Measurements from ENCODE around the gene TIMM17B.

The TIMM17B gene
- 22.4 to 35.7 reads per million in 2 donors for total RNA-seq

DNA sequence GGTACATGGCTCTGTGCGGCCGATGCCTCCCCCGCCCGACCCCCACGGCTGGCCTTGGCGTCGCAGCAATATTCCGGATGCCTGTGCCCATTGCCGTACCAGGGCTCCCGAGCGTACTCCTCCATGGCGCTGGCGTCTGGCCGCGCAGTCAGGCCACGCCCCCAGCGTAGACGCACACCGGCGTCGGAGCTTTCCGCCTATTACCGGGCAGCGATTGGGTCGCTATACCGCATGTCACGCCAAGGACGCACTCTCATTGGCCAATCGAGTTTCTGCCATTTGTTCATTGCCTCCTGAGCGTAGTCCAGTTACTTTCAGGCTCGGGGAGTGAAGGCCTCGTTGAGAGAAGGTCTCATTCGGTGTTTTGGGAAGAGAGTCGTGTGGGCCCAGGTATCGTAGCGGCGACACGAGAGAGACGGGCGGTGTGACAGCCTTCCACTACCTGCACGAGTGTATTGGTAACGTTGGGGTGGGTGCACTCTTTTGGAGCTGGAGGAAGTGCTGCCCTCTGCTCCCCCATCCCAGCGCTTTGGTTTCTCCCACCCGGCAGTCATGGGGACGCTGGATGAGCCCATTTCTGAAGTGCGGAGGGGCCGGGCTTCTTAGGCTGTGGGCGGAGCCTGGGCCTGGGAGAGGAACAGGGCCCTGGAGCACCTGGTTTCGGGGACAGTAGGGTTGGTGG, at the start of gene TIMM17B, which contains the start of gene PQBP1:
TSS of gene TIMM17B (minus strand) at position 144 of the 682 bp plus-strand sequence. CDS start at position 125, 19 bp downstream.
TSS of gene PQBP1 (plus strand) at position 306 of the 682 bp plus-strand sequence. CDS start 580 bp downstream, outside the sequence.
- DNase-seq: peak; percentile 77

DNA sequence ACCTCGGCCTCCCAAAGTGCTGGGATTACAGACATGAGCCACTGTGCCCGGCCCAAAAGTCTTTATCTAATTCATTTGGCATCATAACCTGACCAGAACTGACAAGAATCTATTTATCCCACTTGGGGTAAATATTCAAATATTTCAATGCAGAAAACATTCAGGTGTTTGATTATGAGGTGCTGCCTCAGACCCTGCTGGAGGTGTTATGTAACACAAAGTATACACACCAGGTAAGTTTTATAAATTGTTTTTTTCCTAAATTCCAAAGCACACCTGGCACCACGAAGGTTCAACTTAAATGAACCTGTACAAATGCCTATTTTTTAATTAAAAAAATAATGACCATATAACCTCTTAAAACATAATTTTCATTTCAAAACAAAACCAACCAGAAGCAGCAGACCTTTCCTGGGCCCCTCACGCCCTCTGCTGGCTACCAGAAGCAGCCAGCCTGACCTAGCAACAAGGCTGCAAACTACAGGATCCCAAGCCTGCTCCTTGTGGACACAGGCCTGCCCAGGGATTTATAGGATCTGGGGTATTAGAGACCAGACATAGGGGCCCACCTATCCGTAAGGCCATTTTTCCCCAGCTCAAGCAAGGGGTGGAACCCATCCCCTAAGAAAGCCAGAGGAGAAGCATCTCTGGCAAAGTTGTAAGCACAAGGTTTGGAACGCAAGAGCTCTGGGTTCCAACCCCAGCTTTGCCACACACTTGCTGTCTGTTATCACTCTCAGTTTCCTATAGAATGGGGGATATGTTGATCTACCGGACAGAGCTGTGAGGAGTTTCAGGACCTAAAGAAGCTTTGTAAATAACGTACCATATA, 48.2 kb upstream of the TIMM17B start:
- peak; percentile 49 for DNase-seq

DNA sequence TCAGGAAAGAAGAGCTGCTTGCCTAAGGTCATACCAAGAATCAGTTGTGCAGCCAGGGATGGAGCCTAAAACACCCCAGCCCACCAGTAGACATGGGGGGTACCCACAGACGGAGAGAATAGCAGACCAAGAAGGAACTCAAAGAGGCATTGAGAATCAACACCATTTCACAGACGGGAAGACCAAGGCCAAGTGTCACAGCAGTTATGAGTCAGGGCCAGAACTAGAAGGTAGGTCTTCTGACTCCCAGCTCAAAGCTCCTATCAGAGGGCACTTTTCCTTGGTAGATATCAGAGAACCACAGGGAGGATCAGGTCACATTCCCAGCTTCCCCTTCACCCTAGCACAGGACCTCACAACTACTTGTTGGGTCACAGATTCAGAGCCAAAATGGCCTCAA, 45.3 kb upstream of the TIMM17B start:
- no peak for DNase-seq

DNA sequence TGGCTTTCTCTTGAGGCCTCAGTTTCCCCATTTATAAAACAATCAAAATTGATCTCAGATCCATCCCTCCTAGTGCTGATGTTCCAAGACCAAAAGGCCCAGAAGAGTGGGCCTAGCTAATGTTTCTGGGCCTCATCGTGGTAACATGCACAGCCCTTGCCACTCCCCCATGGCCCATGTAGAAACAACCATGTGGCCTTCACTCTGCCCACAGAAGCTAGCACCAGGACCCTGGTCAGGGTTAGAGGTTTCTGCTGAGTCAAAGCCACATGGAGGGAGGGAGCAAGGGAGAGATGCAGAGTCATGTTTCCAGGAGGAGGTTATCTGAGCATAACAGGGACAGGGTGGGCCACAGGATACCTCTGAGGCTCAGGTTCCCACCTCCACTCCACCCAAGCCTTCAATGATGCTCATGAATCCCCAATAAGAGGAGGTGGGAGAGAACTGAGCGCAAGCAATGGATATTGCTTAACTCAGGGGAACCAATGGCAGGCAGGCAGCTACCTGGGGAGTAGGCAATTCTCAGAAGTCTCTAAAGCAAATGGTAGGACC, 42.9 kb upstream of the TIMM17B start:
- DNase-seq: no peak

DNA sequence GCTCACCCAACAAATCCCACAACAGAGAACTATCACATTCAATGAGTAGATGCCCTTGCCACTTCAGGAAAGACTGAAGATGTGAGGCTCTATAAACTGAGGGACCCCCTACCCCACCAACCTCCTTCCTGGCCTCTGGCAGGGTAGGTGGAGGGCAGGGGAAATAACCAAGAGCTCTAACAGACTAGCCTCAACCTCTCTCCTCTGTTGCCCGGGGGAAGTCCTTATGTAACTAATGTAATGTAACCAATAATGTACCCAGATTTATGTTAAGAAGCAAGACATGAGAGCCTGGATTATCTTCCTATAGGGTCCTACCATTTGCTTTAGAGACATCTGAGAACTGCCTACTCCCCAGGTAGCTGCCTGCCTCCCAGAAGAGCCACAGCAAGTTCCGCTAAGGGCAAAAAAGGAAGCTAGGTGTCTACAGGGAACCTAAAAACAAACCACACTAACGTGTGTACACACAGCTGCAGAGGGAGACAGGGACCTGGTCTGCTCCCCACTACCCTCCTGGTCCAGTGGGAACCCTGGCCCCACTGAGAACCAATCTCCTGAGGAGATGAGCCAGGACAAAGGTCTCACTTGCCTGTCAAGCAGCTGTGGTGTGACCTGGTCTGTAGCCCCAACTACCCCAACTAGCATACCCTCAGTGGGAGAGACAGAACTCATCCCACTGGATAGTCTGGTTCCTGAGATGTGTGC, 42.1 kb upstream of the TIMM17B start:
- no peak for DNase-seq

DNA sequence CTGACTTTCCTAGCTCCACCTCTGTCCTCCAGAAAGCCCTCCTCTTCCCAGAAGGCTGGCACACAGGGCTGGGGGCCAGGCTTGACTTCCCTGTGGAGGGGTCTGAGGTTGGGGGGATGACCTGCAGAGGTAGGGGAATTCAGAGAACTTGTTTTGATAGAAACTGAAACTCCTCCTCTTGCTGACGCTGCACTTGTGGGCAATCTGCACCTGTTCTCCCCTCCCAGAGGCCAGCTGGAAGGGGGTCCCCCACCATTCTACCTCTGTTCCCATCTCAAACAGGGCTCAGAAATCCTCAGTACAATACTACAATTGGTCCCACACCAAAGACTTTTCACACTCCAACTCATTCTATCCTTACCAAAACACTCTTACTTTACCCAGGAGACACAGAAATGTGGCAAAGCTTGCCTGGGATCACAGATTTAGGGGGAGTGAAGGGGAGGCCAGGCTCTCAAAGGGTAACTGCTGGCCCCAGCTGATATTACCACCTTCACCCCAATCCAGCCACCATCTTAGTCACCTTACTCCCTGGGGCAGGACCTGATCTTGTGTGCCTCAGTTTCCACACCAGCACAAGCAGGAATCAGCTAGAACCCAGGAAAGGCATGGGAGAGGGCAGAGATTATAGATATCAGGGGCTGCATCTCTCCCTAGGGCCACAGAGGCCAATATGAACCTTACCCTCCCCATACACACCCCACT, 41.3 kb upstream of the TIMM17B start:
- peak; percentile 48 for DNase-seq

DNA sequence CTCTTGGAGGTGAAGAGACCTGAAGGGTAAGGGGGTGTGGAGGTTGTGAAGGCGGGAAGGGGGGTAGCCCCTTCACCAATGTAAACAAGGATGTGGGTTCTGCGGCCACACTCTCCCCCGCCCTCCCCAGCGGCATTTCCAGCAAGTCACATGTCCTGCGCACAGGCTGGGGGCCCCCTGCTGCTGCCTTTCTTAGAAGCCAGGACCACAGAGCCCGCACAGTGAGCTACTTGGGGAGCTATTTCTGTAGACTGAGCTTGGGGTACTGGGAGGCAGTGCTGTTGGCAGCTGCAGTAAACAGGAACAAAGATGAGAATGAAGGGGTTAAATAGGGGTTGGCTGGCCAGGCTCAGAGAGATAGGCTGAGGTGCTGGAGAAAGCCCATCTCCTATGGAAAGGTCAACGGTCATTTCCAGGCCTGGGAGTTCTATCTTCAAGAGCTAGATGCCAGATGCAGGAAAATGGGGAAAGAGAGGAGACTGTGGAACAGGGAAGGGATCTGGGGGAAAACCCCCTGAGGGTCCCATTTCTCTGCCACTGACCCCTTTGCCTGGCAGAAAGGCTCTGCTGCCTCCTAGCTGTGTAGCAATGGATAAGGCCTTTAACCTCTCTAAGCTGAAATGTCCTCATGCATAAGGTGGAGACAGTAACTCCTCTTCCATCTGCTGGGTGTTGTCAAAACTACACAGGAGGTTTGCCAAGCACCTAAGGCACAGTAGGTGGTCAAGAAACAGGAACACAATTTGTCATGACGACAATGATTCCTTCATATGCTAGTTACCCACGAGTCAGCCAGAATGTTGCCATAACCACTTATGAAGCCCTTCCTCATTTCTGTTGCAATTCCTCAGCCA, 39.7 kb upstream of the TIMM17B start:
- peak; percentile 79 for DNase-seq

DNA sequence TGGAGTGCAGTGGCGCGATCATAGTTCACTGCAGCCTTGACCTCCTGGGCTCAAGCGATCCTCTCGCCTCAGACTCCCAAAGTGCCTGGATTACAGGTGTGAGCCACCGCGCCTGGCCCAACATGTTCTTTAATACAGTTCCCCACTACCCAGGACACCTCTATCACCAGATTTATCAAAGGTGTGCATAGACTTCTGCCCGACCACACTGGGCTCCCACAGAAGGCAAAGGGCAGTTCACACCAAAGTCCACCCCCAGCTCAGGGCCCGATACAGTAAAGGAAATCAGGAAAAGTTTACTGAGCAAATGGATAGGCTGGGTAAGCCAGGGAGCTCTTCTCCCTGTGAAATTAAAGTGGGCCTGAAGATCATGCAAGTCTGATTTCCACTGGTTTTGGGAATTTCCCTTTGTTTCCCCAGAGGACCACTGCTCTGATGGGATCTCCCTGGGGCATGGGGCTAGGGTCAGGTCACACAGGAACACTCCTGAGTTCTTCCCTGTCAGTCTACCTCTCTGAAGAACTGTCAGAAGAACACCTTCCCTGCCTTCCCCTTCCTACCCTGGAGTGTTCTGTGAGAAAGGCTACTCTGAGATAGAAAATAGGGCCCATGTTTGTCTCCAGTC, 39.0 kb upstream of the TIMM17B start:
- no peak for DNase-seq

DNA sequence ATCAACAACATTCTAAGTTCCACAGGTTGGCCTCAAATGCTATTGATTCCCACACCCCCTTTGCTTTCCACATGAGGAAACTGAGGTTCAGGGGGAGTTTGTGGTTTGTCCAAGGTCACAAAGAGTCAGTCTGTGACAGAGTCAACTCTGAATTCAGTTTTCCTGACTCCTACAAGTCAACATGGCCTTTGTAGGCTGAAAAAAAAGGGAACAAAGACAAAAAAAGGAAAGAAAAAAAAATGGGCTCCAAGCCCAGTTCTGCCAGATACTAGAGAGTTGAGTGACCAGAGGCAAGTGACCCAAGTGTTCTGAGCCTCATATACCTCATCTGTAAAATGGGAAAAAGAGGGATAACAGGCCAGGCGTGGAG, 37.7 kb upstream of the TIMM17B start:
- no peak for DNase-seq

DNA sequence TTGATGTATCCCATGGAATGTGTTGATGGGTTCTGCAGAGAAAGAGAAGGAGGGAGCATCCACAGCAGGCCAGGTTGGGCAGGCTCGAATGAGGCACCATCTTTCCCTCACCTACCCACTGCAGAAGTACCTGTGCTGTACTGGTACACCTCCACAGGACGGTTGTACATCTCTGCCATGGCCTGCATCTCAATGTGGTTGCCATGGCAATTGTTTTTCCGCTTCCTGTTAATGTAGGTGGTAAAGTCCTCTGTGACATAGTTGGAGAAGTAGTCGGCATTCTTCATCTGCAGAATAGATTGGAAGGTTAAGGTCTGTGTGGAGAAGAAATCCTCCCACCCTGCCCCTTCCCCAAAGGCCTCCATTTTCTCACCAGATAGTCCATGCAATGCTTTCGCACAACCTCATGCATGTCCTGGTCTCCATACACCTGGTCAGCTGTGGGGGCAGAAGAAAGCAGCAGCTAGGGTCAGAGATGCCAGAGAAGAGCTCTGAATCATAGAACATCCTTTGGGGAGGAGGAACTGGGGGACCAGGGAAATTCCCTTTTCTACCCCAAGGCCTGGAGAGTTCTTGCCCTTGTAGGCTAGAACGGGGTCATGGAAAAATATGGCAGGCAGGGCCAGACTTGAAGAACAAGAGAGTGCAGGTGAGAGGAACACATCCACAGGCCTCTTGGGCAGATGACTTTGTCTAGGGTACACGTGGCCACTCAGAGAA, 37.2 kb upstream of the TIMM17B start:
- DNase-seq: no peak

DNA sequence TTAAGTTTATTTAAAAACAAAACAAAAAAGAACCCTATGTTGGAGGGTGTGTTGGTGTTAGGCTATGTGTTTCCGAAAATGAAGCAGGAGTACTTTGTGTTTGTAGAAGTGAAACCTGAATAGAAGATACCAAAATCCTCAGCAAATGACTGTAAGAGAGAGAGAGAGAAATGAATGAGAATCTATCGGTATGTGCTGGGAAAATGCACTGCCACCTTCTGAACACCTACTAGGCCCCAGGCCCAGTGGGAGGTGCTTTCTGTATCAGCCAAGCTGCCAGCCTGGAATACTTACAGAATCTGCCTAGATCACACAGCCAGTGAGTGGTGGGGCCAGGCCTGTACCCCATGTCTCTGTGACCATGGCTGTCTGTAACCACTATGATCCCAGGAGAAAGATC, 36.2 kb upstream of the TIMM17B start:
- DNase-seq: no peak

DNA sequence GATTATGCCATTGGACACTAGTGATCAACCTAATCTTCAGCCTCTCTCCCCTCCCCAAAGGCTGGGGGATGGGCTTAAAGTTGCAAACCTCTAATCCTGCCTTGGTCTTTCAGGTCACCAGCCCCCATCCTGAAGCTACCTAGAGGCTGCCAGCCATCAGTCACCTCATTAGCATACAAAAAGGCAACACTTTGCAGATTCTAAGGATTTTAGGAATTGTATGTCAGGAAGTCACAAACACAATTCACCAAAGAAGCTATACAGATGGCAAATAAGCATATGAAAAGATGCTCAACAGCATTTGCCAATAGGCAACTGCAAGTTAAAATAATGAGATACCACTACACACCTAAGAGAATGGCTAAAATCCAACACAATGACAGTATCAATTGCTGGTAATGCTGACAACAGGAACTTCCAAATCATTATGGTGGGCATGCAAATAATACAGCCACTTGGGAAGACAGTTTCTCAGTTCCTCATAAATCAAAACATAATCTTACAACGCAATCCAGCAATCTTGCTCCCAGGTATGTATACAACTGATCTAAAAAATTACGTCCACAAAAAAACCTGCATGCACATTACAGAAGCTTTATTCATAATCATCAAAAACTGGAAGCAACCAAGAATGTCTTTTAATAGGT, 30.3 kb upstream of the TIMM17B start:
- no peak for DNase-seq

DNA sequence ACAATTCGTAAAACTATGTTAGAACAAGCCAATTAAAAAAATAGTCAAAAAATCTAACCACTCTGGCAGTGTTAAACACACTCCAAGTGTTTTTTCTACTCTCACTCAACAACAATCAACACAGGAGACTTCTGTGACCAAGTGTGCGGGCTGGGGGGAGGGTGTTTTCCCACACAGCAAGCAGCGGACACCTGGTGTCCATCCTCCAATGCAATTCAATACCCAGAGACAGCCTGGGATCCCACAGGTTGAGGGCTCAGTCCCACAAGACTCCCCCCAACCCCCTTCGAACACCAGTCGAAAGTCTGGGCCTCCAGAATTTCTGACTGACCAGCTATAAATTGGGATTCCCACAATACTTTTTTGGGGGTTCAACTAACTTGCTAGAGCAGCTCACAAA, 29.6 kb upstream of the TIMM17B start:
- DNase-seq: no peak

DNA sequence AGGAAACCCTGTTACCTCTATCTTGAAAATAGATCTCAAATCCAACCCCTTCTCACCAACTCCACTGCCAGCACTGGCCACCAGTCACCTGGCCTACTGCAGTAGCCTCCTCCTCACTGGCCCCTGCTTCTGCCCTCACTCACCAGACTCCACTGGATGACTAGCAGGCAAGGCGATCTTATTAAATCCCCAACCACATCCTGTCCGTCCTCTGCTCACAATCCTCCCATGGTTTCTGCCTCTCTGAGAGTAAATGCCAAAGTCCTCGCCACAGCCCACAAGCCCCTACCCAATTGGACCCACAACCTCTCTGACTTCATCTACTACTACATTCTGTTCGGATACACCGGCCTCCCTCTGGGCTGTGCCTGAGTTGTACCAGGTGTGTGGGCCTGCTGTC, 26.7 kb upstream of the TIMM17B start:
- DNase-seq: no peak

DNA sequence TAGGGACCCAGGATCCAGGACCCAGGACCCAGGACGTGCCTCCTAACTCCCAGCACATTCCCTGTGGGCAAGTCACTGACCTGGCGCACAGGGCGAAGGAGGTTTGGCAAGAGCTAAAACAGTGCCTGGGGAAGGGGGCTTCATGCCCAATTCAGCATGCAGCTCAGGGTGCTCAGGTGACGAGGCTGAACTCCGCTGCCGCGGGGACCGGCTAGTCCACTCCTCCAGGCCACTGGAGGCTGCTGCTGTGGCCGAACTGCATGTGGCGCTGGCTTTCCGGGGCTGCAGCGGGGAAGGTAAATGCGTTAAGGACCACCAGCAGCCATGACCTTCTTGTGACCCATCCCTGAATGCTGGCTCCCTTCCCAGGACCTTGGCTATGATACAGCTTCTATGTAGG, 26.2 kb upstream of the TIMM17B start:
- no peak for DNase-seq

DNA sequence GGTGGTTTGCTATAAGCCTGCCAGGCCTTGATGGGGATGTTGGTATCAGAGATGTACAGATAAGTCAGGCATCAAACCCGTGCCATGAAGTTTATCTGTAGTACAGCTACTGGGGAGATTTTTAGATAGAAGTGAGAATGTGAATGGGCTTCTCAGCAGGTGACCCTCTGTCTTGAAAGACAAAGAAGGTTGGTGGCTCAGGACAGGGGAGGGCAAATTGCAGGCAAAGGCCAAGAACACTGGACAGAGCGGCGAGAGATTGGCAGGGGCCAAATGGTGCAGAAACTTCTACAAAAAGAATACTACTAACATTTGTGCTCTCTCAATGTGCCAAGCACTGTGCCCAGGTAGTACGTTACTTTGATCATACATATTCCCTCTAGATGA, 23.1 kb upstream of the TIMM17B start:
- DNase-seq: no peak

DNA sequence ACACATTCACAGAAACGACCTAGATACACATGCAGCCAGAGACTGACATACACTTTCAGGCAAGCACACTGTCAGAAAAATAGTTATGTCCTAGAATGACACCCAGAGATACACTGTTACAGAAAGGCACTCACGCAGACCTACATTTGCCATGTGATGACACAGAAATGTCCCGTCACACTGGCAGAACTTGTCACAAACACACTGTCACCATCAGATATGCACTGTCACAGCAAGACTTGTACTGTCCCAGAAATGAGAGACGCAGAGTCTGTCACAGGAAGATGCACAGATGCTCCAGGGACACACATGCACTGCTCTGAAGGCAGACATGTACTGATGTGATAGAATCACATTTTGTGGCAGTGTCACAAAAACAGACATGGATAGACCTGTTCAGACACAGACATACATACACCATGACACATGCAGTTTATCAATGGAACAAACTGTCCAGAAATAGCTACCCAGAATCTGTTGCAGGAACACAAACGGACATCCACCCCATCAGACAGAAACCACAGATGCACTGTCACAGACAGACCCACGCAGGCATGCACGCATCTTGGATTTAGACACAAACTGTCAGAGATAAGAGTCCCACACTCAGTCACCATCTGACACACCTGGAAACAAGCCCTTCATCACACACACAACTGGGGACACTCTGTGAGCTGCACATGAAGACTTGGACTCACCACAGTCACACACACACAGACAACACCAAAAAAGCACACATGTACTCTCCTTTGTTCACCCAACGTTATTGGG, 22.6 kb upstream of the TIMM17B start:
- no peak for DNase-seq

DNA sequence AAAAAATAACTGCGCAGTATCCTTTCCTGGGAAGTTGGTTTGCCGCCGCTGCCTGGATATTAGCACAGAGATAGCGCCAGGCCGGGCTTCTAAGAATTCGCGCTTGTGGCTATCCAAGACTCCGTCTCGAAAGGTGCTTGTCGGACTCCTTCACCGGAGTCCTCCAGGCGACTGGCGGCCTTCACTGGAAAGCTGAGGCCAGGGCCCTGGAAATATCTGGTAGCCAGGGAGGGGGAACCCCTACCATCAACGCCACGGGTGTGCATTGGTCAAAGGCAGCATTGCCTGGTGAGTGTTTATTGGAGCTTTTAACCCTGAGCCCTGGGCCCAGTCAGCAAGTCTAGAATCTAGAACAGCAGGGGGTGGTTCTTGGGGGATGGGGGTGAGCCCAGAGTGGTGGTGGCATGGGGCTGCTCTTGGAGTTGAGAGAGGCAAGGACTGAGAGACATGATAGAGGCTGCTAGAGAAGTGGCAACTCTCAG, 21.8 kb upstream of the TIMM17B start:
- no peak for DNase-seq

Measured in T-helper 9 cell (primary cell).